ENCODE results near the gene ATP11A.

Gene ATP11A

DNA sequence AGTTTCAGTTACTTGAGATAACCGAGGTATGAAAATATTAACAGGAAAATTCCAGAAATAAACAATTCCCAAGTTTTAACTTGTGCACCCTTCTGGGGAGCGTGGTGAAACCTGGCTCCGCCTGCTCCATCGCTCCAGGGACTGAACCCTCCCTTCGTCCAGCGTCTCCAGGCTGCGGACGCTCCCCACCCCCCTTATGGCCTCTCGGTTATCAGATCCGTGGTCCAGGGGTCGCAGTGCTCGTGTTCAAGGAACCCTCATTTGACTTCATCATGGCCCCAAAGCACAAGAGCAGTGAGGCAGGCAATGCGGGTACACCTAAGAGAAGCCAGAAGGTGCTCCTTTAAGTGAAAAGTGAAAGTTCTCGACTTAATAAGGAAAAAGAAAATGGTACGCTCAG is 71.1 kb downstream of the ATP11A start:
- Histone ChIP-seq H3K27ac (ENCODE audit: low read length) (no peak overlapping the region), H3K4me1 (ENCODE audit: low read length) (no peaks in the 10 kb centered on the region), H4K20me1 (ENCODE audit: insufficient read depth, low read length) (peaks cover 58% of the 10 kb centered on the region), H2AFZ (ENCODE audit: low read depth, low read length) (no peak overlapping the region), H3K79me2 (ENCODE audit: low read length) (peaks cover 12% of the 10 kb centered on the region), H3K27me3 (ENCODE audit: low read depth, low read length) (no peaks in the 10 kb centered on the region), H3K9ac (ENCODE audit: low read length) (no peak overlapping the region), H3K4me2 (ENCODE audit: low read length) (no peak overlapping the region), H3K4me3 (ENCODE audit: low read length) (no peak overlapping the region), H3K36me3 (replicated peaks; ENCODE audit: low read depth, low read length) (no peaks in the 10 kb centered on the region), H3K9me3 (ENCODE audit: insufficient read depth, low read length) (no peaks in the 10 kb centered on the region)
- no peak for TF ChIP-seq EZH2phosphoT487 (IDR thresholded peaks at IDR 0.05; ENCODE audit: low read depth)
- TF ChIP-seq, protein P1, sequence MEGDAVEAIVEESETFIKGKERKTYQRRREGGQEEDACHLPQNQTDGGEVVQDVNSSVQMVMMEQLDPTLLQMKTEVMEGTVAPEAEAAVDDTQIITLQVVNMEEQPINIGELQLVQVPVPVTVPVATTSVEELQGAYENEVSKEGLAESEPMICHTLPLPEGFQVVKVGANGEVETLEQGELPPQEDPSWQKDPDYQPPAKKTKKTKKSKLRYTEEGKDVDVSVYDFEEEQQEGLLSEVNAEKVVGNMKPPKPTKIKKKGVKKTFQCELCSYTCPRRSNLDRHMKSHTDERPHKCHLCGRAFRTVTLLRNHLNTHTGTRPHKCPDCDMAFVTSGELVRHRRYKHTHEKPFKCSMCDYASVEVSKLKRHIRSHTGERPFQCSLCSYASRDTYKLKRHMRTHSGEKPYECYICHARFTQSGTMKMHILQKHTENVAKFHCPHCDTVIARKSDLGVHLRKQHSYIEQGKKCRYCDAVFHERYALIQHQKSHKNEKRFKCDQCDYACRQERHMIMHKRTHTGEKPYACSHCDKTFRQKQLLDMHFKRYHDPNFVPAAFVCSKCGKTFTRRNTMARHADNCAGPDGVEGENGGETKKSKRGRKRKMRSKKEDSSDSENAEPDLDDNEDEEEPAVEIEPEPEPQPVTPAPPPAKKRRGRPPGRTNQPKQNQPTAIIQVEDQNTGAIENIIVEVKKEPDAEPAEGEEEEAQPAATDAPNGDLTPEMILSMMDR (IDR thresholded peaks at IDR 0.05; ENCODE audit: low read depth, low read length) = no peak

DNA sequence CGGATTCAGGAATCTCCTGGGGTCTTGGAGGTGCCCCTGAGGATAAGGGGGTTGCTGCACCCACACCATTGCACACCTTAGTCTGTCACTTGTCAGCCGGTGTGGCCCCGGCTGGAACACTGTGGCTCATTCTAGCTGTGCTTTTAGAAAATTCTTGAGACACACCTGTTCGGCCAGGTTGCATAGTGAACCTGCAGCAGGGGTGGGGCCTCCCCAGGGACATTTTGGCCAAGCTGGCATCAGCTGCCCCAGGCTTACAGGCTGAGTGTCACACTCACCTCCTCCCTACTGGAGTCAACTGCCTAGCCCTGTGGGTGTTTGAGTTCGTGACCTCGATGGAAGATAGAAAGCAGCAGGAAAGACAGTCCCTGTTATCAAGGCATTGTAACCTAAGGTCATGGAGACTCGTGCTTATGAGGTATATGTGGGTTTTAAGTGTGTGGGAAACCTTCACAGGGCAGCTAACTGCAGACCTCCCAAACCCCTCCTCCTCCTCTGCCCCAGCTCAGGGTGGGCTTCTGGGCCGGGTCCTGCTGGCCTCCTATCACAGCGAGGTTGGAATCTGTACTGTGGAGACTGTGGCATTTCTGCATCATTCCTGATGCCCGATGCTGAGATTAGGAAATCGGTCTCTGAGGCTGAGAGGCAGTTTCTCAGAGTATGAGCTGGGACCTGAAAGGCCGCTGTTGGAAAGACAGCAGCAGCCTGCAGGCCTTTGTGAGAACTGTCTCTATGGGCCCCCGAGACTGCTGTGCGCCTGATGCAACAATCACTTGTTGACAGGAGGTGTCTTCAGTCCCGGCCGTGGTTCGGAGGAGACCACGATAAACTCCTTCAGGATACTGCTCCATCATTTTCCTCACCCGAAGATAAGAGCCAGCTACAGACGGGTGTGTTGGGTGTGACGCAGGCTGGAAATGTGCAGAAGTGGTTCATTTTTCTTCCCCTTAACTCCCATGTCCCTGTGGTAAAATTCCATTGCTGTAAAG is 72.2 kb downstream of the ATP11A start:
- no peaks in the 10 kb centered on the region for H3K9me3 ChIP-seq (ENCODE audit: insufficient read depth, low read length)
- H3K4me2 ChIP-seq (ENCODE audit: low read length) = no peak overlapping the region
- TF ChIP-seq EZH2phosphoT487 (IDR thresholded peaks at IDR 0.05; ENCODE audit: low read depth) = no peak
- TF ChIP-seq, protein P1 (IDR thresholded peaks at IDR 0.05; ENCODE audit: low read depth, low read length) = no peak
- no peaks in the 10 kb centered on the region for H3K36me3 ChIP-seq (replicated peaks; ENCODE audit: low read depth, low read length)
- peaks cover 56% of the 10 kb centered on the region for H4K20me1 ChIP-seq (ENCODE audit: insufficient read depth, low read length)
- no peak overlapping the region for H3K4me3 ChIP-seq (ENCODE audit: low read length)
- no peaks in the 10 kb centered on the region for H3K27me3 ChIP-seq (ENCODE audit: low read depth, low read length)
- peaks cover 4% of the 10 kb centered on the region; the same call in 1 of the 2 replicates for H3K4me1 ChIP-seq (ENCODE audit: low read length)
- no peak overlapping the region for H2AFZ ChIP-seq (ENCODE audit: low read depth, low read length)
- no peak overlapping the region for H3K27ac ChIP-seq (ENCODE audit: low read length)
- no peak overlapping the region for H3K9ac ChIP-seq (ENCODE audit: low read length)
- H3K79me2 ChIP-seq (ENCODE audit: low read length) = peaks cover 11% of the 10 kb centered on the region

GRCh38 chr13:112762690-112763080 is 72.8 kb downstream of the ATP11A start:
- Histone ChIP-seq H3K79me2 (ENCODE audit: low read length) (peaks cover 13% of the 10 kb centered on the region), H3K4me1 (ENCODE audit: low read length) (peaks cover 9% of the 10 kb centered on the region), H3K27me3 (ENCODE audit: low read depth, low read length) (no peaks in the 10 kb centered on the region), H3K27ac (ENCODE audit: low read length) (no peak overlapping the region), H2AFZ (ENCODE audit: low read depth, low read length) (no peak overlapping the region), H3K36me3 (replicated peaks; ENCODE audit: low read depth, low read length) (no peaks in the 10 kb centered on the region), H3K4me3 (ENCODE audit: low read length) (no peak overlapping the region), H4K20me1 (ENCODE audit: insufficient read depth, low read length) (peaks cover 53% of the 10 kb centered on the region), H3K4me2 (ENCODE audit: low read length) (no peak overlapping the region), H3K9me3 (ENCODE audit: insufficient read depth, low read length) (no peaks in the 10 kb centered on the region), H3K9ac (ENCODE audit: low read length) (no peak overlapping the region)
- TF ChIP-seq, protein P1 (IDR thresholded peaks at IDR 0.05; ENCODE audit: low read depth, low read length) = no peak
- no peak for TF ChIP-seq EZH2phosphoT487 (IDR thresholded peaks at IDR 0.05; ENCODE audit: low read depth)

DNA sequence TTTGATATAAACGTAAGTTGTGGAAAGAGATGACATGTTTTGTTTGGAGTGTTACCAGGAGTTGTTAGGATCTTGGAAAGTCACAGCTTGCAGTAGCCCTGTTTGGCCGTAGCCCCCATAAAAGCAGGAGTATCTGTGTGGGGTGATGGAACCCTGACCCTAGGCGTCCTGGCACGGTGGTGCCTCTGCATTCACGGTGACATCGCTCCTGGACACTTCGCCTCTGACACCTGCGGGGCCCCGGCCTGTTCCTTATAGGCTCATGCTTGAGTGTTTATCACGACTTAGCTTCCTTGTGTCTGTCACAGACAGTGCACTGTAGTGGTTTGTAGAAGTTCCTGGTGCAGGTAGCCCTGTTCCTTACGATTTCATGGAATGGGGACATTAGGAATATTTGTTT is 74.2 kb downstream of the ATP11A start:
- Histone ChIP-seq H3K27ac (ENCODE audit: low read length) (no peak overlapping the region), H3K36me3 (replicated peaks; ENCODE audit: low read depth, low read length) (no peaks in the 10 kb centered on the region), H2AFZ (ENCODE audit: low read depth, low read length) (no peak overlapping the region), H4K20me1 (ENCODE audit: insufficient read depth, low read length) (peaks cover 62% of the 10 kb centered on the region), H3K4me2 (ENCODE audit: low read length) (no peak overlapping the region), H3K9me3 (ENCODE audit: insufficient read depth, low read length) (no peaks in the 10 kb centered on the region), H3K79me2 (ENCODE audit: low read length) (peaks cover 25% of the 10 kb centered on the region), H3K4me3 (ENCODE audit: low read length) (no peak overlapping the region), H3K9ac (ENCODE audit: low read length) (no peak overlapping the region), H3K4me1 (ENCODE audit: low read length) (peaks cover 21% of the 10 kb centered on the region), H3K27me3 (ENCODE audit: low read depth, low read length) (no peaks in the 10 kb centered on the region)
- no peak for TF ChIP-seq EZH2phosphoT487 (IDR thresholded peaks at IDR 0.05; ENCODE audit: low read depth)
- TF ChIP-seq, protein P1 (IDR thresholded peaks at IDR 0.05; ENCODE audit: low read depth, low read length) = no peak
